HG03378 (cell line): Measurements from ENCODE around the gene HAUS3.
"Not testable (repeated sequence)": the region's sequence is repeated elsewhere in the genome, so short reads cannot be mapped to it uniquely, and the experiment has no call there.

Experiments used
- ATAC-seq: cut with Tn5 transposase; IDR thresholded peaks from one replicate; pipeline ENCODE4 v1.9.1; 2021; ENCODE audit warnings: mild to moderate bottlenecking, moderate library complexity; ENCODE audit not compliant: unreplicated experiment

Gene HAUS3

GRCh38 chr4:2222838-2223237 lies 19.1 kb downstream of the HAUS3 start:
- no peak for ATAC-seq

- not testable (repeated sequence) for ATAC-seq
Observed at GRCh38 chr4:2221378-2221777, 20.5 kb downstream of the HAUS3 start.

GRCh38 chr4:2220016-2220630 lies 21.8 kb downstream of the HAUS3 start:
- ATAC-seq: no peak

GRCh38 chr4:2219233-2219760 lies 22.6 kb downstream of the HAUS3 start:
- ATAC-seq: no peak

- ATAC-seq: no peak
Observed at GRCh38 chr4:2218436-2218835, 23.5 kb downstream of the HAUS3 start.

GRCh38 chr4:2217726-2218125 lies 24.2 kb downstream of the HAUS3 start:
- no peak for ATAC-seq

GRCh38 chr4:2212831-2213230 lies 29.1 kb downstream of the HAUS3 start:
- no peak for ATAC-seq

GRCh38 chr4:2202789-2203188 lies 39.1 kb downstream of the HAUS3 start:
- ATAC-seq: not testable (repeated sequence)

- ATAC-seq: no peak
Observed at GRCh38 chr4:2194496-2194895, 47.4 kb downstream of the HAUS3 start.

GRCh38 chr4:2193326-2193725 lies 48.6 kb downstream of the HAUS3 start:
- no peak for ATAC-seq

- ATAC-seq: no peak
Observed at GRCh38 chr4:2186865-2187172, 55.1 kb downstream of the HAUS3 start.

GRCh38 chr4:2186133-2186864 lies 55.6 kb downstream of the HAUS3 start:
- ATAC-seq: no peak

- ATAC-seq: no peak
Observed at GRCh38 chr4:2183394-2183793, 58.5 kb downstream of the HAUS3 start.

- ATAC-seq: no peak
Observed at GRCh38 chr4:2182994-2183393, 58.9 kb downstream of the HAUS3 start.

GRCh38 chr4:2180410-2180809 lies 61.5 kb downstream of the HAUS3 start:
- ATAC-seq: no peak

GRCh38 chr4:2179717-2180116 lies 62.2 kb downstream of the HAUS3 start:
- no peak for ATAC-seq

- ATAC-seq: no peak
Observed at GRCh38 chr4:2178986-2179385, 62.9 kb downstream of the HAUS3 start.
